GM21576 (cell line): Measurements from ENCODE around the gene C4BPB.

Source experiments
- ATAC-seq: cut with Tn5 transposase; IDR thresholded peaks from one replicate; pipeline ENCODE4 v1.9.1; 2021; ENCODE audit warnings: mild to moderate bottlenecking, moderate library complexity; ENCODE audit not compliant: unreplicated experiment

Gene C4BPB

GRCh38 chr1:207059881-207060280 is 28.8 kb upstream of the C4BPB start:
- no peak for ATAC-seq

GRCh38 chr1:207060596-207060995 is 28.1 kb upstream of the C4BPB start:
- ATAC-seq = no peak

- no peak for ATAC-seq
Measured at GRCh38 chr1:207062058-207062457, 26.6 kb upstream of the C4BPB start.

GRCh38 chr1:207063014-207063413 is 25.6 kb upstream of the C4BPB start:
- ATAC-seq = no peak

- no peak for ATAC-seq
Measured at GRCh38 chr1:207064561-207064960, 24.1 kb upstream of the C4BPB start.

GRCh38 chr1:207067185-207067584 is 21.5 kb upstream of the C4BPB start:
- no peak for ATAC-seq

GRCh38 chr1:207067665-207068064 is 21.0 kb upstream of the C4BPB start:
- ATAC-seq = no peak

- no peak for ATAC-seq
Measured at GRCh38 chr1:207069061-207069460, 19.6 kb upstream of the C4BPB start.

- peak; percentile 59 for ATAC-seq
Measured at GRCh38 chr1:207069858-207070506, 18.7 kb upstream of the C4BPB start.

GRCh38 chr1:207070811-207071210 is 17.8 kb upstream of the C4BPB start:
- ATAC-seq = no peak

GRCh38 chr1:207071426-207071825 is 17.2 kb upstream of the C4BPB start:
- no peak for ATAC-seq

- ATAC-seq = no peak
Measured at GRCh38 chr1:207072233-207072632, 16.4 kb upstream of the C4BPB start.

GRCh38 chr1:207073906-207074820 is 14.5 kb upstream of the C4BPB start:
- no peak for ATAC-seq

- ATAC-seq = no peak
Measured at GRCh38 chr1:207076181-207076955, 12.3 kb upstream of the C4BPB start.

GRCh38 chr1:207077012-207077411 is 11.6 kb upstream of the C4BPB start:
- no peak for ATAC-seq

GRCh38 chr1:207077470-207078377 is 10.9 kb upstream of the C4BPB start:
- ATAC-seq = peak; percentile 70

GRCh38 chr1:207078578-207079132 is 10.0 kb upstream of the C4BPB start:
- ATAC-seq = no peak

GRCh38 chr1:207079706-207080241 is 8.9 kb upstream of the C4BPB start:
- no peak for ATAC-seq

GRCh38 chr1:207081088-207081487 is 7.6 kb upstream of the C4BPB start:
- ATAC-seq = no peak

GRCh38 chr1:207081806-207082205 is 6.9 kb upstream of the C4BPB start:
- ATAC-seq = no peak
